GM04504 (cell line): ENCODE measurements around the gene ETS1.
A peak's percentile ranks its signal among the peaks of the same experiment; 100 is the strongest.

Experiments used
- DNase-seq: peaks from one replicate; pipeline ENCODE4 v3.0.0-alpha.2; 2012; ENCODE audit warnings: low read depth

ETS1 gene

DNA sequence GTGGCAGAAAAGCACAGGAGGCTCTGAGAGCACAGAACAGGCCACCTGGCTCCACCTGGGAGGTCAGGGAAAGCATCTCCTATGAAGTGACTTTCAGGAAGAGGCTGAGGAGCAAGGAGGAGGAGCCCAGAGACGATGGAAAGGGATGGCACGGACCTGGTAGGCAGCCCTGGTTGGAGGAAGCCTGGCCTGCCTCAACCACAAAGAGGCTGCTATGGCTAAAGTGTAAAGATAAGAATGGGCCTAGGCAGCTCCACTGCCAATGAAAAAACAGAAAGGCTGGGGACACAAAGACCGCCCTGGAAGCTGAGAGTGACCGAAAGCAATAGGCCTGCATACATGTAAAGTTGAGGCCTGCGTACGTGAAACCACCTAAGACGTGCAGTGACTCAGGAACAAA is 31.2 kb upstream of the ETS1 start:
- no peak for DNase-seq

GRCh38 chr11:128616161-128616560 is 28.8 kb upstream of the ETS1 start:
- no peak for DNase-seq

- no peak for DNase-seq
These were observed 28.3 kb upstream of the ETS1 start for GRCh38 chr11:128615612-128616011.

DNA sequence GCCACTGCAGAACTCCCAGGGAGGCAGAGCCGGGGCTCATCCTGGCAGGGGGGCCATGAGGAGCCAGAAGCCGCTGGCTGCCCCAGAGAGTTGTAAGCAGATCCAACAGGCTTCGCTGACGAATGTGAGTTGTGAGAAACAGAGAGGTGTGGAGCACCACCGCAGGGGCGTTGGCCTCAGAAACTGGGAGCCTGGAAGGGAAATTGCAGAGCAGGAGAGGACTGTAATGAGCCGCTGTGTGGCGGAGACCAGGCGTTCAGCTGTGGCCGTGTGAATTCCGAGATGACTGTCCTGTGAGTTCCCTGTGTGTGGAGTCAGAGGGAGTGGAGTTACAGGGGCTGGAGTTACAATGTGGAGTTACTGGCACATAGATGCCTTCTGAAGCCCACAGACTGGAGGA is 27.7 kb upstream of the ETS1 start:
- no peak for DNase-seq

DNA sequence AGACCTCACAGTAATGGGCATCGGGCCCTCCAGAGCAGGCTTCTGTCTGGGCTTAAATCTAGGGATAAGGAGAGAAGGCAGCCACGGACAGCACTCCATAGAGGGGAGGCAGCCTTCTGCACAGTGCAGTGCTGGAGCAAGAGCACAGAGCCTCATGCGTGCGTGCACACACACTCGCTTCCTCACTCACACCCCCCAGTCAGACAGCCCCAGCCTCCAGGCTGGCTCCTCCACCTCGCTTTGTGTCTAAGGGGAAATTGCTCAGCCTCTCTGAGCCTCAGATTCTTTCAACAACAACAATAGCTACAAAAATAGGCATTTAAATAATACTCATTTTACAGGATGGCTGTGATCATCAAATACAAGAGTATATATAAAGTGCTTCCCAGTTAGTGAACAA is 26.7 kb upstream of the ETS1 start:
- no peak for DNase-seq

- DNase-seq: no peak
These were observed 26.1 kb upstream of the ETS1 start for GRCh38 chr11:128613300-128613995.

GRCh38 chr11:128610721-128611617 is 23.6 kb upstream of the ETS1 start:
- DNase-seq: no peak

DNA sequence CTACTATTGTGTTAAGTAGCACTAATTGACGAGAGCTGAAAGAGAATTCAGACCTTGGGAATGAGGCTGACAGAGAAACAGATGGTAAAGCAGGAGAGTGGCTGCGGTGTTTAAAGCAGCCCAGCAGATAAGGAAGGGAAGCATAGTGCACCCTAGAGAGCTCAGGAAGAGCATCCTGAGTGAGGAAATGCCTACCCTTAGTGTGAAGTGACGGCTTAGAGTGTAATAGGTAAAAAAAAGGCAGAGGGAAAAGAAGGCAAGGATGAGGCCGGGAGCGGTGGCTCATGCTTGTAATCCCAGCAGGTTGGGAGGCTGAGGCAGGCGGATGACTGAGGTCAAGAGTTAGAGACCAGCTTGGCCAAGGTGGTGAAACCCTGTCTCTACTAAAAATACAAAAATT is 22.4 kb upstream of the ETS1 start:
- no peak for DNase-seq

DNA sequence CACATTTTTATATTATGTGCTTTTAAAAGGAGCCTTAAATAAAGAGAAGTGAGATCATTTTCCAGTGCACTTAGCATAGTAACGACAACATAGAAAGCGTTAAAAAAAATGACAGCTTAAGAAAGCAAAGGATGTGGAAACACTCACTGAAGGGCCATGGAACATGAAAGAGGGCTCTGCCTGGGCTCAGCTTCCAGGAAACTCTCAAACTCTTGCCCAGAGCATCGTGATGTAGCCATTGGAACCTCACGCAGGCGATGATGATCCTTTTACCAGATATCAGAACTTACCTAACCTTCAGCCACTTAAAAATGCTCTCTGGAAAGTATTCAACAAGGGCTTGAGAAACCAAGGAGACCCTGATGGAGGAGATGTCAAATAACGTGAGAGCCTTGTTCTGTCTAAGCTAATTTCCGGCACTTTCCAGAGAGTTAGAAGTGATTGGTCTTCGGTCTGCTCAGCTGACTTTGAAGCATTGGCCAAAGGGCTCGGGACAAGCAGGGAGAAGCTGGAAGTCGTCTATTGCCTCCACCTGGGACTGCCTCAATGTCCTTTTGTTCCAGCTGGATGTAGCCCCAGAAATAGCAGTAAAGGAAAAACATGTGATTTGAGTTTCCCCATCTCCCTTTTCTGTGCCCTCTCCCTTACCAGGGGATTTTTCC is 21.5 kb upstream of the ETS1 start:
- no peak for DNase-seq

- no peak for DNase-seq
These were observed 20.5 kb upstream of the ETS1 start for GRCh38 chr11:128607819-128608218.

DNA sequence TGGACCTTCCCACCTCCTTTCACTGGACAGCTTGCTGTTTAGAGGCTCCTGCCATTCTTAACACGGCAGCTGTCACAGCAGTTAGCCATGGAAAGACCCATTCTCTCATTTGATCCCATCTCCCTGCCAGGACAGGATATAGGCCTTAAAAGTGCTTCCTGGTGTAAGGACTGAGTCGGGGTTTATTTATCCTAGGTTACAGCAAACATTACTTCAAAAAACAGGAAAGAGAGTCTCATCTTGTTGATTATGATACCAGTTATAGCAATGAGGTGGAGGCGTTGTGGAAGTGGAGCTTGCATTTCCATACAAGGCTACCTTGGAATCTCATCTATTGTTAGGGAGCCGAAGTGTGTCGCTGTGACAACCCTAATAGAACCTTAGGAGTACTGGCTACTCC is 17.4 kb upstream of the ETS1 start:
- DNase-seq: no peak

GRCh38 chr11:128603752-128604414 is 16.5 kb upstream of the ETS1 start:
- no peak for DNase-seq

- DNase-seq: no peak
These were observed 15.8 kb upstream of the ETS1 start for GRCh38 chr11:128603003-128603696.

DNA sequence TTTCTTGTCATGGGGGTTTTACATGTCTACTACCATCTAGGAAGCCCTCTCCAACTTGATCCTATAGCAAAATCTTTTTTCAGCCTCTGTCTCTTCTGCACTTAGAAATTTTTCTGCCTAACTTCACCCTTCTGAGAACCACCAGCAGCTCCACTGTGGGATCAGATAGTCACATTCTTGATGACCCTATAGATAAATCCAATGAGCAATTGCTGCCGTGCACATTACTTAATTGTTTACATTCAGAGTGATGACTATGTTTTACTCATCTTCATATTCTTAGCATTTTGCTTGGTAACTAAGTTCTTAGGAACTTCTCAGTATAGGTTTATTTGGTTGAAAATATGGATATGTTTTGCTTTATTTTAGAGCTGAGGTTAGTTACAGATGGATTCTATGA is 12.4 kb upstream of the ETS1 start:
- no peak for DNase-seq

- no peak for DNase-seq
These were observed 11.3 kb upstream of the ETS1 start for GRCh38 chr11:128598506-128599150.

DNA sequence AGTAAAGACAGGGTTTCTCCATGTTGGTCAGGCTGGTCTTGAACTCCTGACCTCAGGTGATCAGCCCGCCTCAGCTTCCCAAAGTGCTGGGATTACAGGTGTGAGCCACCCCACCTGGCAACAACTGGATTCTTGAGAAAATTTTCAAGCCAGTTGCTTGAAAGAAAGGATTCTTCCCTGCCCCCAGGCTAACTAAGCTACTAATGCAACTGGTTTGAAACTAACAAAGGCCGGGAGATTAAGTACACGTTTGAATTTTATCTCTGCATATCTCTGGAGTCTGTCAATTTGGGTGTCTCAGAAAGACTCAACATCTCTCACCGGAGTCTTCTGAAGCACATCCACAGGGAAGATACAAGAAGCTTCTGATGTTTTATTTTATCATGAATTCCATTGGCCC is 10.7 kb upstream of the ETS1 start:
- DNase-seq: no peak

GRCh38 chr11:128597209-128597608 is 9.9 kb upstream of the ETS1 start:
- DNase-seq: no peak

GRCh38 chr11:128596250-128596649 is 8.9 kb upstream of the ETS1 start:
- no peak for DNase-seq

- no peak for DNase-seq
These were observed 8.4 kb upstream of the ETS1 start for GRCh38 chr11:128595775-128596174.

DNA sequence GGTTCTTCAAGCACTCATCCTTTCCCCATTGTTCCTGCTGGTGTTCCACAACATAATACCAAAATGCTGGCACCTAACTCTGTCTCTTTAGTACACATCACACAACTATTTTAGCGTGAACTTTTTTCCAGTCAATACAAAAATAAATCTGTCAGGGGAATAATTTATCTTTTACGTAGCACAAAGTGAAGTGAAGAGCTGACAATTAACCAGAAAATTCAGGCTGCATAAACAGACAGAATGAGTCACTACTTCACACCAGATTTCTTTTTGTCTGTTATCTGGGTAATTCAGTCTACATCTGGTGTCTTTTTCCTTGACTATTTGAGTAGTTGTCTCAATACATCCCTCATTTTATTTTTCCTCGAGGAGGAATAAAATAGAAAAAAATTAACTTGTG is 7.9 kb upstream of the ETS1 start:
- peak; percentile 46 for DNase-seq

GRCh38 chr11:128594226-128594625 is 6.9 kb upstream of the ETS1 start:
- DNase-seq: no peak
